NCI-H187 (cell line): ENCODE data around the gene INF2.
"Not testable (repeated sequence)": the region's sequence is repeated elsewhere in the genome, so short reads cannot be mapped to it uniquely, and the experiment has no call there.

Experiments
- DNase-seq, 2 experiments: peaks; one replicate each; lab custom pipeline; 2025; lab: John Stamatoyannopoulos, UW

The INF2 gene

DNA sequence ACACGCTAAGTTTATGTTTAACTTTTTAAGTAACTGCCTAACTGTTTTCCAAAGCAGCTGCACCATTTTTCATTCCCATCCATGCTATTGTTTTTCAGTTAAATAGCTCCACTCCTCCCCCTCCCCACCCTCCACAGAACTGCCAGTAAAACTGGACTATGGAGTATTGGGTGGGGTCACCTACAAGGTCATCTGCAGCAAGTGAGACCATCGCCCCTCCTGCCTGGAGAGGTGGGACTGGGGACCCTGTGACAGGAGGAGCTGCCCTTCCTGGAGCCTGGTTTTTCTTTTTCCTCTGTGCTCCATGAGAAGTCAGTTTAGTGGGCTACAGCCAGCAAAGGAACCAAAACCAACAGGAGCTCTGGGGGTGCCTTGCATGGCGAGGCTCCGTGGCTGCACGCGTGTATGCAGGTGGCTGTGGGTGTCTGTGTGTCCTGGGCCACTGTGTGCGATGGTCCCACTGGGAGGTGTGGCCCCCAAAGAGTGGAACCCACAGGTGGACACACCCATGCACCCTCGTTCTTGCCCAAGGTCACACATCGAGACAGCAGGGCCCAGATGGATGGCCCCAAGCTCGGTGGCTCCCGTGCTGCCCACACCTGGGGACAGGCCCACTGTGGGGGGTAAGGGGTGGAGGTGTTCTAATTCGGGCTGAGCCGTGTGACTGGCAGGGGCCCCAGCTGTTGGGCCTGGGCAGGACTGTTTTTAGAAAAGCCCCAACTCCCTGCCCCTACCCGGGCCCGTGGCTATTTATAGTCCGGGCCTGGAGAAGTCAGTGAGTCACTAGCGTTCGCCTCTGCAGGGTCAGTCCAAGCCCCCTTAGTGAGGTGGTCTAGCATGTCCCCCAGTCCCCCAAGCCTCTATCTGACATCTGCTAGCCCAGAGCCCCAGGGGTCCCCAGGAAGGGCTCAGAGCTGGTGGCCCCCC is 32.4 kb downstream of the INF2 start:
- no peak for DNase-seq

DNA sequence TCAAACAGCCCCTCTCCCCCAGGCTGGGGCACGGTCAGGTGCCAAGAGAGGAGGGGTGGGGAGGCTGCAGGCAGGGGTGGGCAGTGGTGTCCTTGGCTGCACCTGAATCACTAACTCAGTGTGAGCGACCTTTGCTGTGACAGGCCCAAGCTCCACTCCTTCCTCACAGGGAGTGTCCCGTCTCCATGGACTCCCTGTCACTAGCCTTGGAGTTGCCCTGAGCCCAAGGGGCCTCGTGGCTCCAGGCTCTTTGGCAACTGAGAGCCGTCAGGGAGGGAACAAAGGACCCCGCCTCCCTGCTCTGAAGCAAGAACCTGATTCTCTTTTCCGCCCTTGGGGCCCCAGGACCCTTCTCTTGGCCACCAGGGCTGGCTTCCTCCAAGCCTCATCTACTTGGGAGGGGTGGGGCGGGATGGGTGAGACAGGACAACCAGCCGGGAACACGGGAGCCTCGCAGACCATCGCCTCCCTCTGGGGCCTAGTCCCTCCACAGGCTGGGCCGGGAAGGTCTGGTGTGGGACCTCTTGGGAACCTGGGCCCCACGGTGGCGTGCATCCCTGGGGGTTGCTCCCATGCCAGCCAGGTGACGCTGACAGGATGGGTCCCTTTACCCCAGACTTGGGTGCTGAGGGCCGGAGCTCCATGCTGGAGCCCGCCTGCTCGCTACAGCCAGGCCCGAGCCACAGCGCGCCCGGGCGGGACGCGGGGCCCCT is 33.7 kb downstream of the INF2 start:
- DNase-seq: no peak

DNA sequence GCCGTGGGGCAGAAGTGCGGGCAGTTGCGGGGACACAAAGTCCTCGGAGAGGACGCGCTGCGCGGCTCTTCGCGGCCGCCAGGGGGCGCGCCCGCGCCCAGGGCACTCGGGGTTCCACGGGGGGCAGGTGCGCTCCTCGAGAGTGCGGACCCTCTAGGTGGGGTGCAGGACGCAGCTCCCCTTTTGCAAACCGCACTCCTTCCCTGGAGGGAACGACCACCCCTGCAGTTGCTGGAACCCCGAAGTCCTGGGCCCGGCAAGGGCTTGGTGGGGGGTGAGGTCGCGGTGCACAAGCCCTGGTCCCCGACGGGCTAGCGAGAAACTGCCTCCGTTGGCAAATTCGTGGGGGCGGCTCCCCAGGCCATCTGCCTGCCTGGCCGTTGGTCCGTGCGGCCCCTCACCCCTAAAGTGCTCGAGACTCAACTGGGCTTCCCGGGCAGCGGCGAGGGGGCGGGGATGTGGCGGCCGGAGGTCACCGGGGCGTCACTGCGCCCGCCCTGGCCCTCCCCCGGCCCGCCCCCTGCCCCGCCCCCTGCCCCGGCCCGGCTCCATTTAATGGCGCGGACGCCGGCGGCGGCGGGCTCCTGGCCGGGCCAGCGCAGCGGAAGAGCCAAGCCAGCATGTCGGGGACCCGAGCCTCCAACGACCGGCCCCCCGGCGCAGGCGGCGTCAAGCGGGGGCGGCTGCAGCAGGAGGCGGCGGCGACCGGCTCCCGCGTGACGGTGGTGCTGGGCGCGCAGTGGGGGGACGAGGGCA is 34.4 kb downstream of the INF2 start, which contains the start of gene ADSS1:
TSS of gene ADSS1 (plus strand) at position 579 of the 756 bp plus-strand sequence. CDS start at position 621, 42 bp downstream.
- no peak for DNase-seq

DNA sequence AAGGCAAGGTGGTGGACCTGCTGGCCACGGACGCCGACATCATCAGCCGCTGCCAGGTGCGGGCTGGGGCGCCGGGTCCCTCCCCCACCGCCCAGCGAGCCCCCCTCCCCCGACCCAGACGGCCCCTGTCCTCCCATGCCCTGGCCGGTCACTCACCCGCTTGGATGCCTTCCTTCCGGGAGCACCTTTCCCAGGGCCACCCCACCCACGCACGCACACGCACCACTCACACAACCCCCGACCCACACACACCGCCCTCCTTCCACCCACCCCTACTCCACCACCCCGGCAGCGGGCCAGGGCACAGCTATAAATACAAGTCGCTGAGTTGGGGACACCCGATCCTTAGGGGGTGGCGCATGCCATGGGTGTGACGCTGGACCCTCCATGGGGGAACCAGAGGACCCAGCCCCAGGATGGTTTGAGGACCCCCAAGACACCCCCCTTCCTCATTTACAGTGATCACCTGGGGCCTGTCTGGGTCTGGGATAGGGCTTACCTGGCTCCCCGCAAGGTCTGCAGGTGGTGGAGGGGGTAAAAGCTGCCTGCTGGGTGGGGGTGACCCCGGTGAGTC is 35.1 kb downstream of the INF2 start:
- peak in 1 of 2 experiments; percentile 3 for DNase-seq

DNA sequence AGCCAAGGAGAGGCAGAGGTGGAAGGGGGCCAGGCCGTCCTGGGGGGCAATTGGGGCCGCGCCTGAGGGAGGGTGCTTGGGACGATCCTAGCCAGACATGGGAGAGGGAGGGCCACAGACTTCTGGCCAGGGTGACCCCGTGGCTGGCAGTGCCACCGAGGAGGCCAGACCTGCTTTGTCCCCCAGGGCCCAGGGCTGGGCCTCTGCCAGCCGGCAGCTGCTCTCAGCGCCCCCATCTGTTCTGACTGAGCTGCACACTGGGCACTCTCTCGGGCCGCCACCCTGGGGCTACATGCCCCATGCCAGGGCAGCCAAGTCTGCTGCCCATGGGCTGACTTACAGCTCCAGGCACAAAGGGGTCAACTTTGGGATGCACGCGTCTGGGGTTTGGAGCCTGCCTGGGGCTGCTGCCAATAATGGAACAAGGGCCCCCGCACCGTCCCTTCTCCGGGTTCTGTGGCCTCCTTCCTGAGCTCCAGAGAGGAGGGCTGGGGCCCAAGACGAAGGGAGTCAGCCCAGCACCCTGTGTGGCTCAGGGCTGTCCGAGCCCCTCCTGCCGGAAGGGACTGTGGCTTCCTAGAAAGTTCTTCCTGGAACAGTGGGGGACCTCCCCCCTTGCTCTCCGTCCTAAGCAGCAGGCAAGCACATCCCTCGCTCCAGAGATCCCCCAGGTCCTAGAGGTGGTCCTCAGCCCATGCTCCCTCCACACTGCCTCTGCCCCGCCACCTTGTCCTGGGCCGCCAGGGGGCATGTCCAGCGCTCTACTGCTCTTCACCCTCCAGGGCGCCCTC is 35.8 kb downstream of the INF2 start:
- DNase-seq: no peak

DNA sequence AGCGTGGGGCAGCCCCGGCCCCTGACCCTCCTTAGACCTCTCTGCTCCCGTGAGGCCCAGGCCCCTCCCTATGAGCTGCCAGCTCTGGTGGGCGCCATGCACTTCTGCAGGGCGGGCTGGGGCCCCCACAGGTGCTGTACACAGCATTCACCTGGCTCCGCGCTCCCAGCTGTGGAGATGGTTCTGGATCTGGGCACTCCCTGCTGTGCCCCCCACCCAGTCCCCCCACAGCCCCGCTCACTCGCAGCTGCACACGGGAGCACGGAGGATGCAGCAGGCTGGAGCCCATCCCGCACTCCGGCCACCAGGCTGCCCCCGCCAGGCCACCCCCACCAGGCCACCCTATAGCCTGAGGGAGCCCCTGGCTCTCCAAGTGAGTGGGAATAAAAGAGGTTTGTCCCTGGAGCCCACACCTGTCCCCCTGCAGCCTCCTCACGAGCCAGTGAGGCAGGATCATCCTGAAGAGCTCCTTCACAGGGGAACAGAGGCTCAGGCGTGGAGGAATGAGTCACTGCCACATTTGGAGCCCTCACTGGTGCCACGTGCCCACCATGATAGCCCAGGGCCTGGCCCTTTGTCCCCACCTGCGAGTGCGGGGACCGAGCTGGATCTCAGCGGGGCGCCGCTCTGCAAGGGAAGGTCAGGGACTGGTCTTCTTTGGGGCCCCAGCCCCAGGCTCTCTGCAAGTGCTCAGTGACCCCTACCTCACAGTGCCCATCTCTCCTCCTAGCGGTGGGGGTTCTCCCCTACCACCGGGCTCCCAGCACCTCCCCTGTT is 36.5 kb downstream of the INF2 start:
- no peak for DNase-seq

DNA sequence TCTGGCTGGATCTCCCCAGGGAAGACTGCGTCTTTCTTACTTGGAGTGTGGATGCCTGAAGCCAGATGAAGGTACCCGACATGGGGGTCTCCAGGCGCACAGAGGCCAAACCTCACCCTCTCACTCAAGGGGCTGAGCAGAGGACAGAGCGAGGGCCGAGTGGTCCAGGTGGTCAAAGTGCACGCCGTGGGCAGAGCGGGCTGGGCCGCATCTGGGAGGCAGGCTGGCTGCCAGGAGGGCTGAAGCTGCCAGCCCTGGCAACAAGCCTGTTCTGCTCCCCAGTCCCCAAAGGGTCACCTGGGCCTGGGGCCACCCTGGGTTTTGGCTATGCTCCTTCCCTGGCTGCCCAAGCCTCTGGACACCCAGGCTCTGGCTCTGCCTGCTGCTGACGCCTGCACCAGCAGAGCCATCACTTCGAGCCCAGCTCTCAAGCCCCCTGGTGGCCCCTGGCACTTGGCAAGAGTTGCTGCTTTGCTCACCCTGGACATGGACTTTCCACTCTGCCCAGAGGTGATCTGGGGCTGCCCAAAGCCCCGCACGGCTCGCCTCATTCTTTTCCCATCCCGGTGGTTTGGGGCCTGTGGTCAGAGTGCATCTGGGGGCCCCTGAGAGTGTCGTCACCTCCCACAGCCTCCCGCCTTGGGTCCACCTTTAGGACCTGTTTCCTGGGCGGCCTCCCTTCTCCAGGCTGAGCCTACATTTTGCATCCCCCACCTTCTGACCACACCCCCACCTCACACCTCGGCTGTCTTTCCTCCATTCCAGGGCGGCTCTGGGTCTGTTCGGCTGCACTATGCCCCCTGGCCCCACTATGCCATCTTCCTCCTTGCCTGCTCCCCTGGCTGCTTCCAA is 37.4 kb downstream of the INF2 start:
- DNase-seq: no peak

DNA sequence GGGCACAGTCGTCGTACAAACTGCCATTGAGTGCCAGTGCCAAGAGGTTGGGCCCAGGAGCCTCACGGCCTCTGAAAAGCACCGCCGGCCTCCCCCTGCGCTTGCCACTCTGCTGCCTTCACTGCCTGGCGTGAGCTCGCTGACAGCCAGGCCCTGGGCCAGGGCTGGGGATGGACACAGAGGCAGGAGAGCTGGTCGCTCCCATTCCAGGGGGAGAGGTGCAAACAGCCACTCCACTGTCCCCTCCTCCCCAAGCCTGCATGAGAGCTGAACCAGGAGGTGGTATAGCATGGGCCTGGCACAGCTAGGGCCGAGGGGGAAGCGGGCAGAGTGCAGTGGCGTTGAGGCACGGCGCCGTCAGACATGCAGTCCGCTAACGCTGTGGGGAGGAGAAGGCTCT is 39.2 kb downstream of the INF2 start:
- no peak for DNase-seq

DNA sequence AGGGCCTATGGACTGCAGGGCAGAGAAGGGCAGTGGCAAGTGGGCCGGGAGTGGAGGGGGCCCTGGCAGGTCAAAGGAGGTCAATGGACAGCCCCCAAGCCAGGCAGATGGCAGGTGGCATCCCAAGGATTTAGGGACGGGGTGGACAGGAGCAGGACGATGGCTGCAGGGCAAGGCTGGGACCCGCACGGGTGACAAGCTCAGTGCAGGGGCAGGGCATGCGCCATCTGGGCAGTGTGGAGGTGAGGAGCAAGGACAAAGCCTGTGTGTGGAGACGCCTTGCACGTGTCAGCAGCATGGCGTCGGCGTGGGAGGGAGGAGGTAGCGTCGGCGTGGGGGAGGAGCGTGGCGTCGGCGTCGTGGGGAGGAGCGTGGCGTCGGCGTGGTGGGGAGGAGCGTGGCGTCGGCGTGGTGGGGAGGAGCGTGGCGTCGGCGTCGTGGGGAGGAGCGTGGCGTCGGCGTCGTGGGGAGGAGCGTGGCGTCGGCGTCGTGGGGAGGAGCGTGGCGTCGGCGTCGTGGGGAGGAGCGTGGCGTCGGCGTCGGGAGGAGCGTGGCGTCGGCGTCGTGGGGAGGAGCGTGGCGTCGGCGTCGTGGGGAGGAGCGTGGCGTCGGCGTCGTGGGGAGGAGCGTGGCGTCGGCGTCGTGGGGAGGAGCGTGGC is 39.9 kb downstream of the INF2 start:
- DNase-seq: not testable (repeated sequence)

DNA sequence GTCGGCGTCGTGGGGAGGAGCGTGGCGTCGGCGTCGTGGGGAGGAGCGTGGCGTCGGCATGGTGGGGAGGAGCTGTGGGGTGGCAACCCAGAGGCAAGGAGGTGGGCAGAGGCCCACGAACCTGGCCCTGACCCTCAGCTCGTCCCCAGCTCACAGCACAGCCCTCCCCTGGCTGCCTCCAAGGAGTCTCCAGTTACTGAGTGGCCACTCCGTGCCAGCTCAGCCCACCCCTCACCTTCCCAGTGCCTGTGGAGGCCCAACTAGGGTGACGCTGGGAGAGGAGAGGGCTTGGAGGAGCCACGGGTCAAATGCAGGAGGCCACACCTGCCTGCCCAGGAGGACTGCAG is 40.4 kb downstream of the INF2 start:
- DNase-seq: no peak

DNA sequence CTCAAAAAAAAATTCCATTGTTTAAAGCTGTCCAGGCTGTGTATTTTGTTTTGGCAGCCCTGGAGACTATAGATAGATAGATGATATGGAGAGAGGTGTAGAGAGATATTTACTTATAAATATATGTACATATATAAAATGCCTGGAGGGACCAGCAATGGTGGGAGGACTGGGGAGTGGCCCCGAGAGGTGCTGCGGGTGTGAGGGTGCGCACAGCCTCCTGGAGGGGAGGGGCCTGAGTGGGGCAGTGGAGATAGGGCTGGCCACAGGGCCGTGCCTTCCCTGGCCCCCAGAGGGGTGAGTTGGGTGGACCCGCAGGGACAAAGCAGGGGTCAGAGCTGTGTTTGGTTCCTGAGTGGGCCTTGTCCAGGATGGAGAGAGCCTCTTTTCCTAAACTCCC is 41.1 kb downstream of the INF2 start:
- no peak for DNase-seq

DNA sequence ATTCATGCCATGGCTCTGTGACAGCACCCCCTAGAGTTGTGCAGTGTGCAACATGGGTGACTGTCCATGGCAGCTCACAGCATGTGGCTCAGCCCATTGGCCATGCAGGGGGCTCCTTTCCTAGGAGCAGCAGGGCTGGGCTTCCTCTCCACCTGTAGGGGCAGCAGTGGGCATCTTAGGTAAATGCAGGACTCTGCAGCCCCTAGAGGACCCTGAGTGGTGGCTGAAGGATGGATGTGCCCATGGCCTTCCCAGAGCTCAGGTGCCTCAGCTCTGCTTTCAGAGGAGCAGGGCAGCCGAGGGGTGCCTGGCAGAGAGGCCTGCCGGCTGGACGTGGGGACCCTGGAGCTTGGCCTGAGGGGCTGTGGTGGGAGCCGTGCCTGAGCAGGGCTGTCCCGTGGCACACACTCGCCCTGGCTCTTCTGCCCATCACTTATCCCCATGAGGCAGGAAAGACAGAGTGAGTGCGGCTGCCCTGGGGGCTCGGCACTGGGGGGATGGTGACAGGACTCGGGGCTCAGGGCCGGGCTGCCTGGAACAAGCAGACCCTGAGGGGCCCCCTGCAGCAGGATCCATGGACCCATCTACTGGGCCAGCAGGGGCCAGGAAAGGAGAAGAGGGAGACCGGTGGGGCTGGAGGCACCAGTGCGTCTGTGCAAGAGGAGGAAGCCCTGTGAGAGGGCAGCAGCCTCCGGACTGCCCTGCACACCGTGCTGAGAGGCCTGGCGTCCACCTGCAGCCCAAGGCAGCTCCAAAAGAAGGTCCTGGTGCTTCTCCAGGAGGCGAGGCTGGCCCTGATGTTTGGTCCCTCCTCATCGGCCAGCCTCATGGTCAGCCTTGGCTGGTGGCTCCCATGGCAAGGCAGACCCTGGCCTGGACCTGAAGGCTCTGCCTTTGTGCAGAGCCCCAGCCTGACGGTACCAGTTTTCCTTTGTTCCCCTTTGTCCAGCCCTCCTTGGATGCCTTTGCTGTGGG is 42.2 kb downstream of the INF2 start:
- DNase-seq: no peak

DNA sequence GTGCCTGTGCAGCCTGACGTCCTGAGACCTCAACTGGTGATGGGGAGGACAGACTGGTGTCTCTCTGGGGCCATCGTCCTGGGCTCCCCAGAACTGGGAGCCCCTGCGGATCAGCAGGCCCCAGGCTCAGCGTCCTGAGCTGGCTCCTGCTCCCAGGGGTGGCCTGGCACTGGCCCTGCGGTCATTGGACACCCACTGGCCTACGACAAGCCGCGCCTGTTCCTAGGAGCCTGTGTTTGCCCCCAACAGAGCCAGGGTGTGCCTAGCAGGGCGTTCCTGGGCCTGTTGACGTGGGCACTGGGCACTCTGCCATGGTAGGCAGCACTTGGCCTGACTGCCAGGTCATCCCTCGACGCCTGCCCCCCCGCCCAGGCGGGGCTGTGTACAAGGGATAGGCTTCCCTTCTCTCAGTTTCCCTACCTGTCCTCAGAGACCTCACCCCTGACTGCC is 43.0 kb downstream of the INF2 start:
- DNase-seq: no peak

DNA sequence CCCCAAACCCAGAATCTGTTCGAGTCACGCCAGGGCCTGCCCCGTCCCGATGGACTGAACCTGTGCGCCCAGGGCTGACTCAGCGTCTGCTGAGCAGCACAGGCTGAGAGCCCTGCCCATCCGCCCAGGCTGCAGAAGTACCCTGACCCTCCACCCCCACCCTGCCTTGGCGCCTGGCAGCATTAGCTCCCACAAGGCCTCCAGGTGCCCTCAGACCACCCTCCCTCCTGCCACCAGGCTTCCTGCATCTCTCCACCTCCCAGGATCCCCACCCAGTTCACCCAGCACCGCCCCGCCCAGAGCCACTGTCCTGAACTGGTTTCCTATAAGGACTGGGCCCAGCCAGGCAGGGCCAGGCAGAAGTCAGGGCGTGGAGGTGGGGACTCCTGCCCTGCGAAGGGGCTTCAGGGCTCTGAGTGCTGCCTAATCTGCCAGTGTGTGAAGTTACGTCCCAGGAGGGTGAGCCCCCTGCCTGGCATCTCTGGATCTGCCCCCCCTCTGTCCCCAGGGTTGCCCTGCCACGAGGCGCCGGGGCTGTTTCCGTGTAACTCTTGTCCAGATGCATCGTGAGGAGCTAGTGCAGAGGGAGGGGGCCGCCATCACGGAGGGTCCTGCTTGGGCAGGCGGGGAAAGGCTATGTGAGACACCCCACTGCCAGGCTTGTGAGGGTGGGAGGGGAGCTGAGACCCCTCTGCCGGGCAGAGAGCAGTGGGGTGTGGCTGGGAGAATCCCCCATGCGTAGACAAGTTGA is 43.7 kb downstream of the INF2 start:
- no peak for DNase-seq

DNA sequence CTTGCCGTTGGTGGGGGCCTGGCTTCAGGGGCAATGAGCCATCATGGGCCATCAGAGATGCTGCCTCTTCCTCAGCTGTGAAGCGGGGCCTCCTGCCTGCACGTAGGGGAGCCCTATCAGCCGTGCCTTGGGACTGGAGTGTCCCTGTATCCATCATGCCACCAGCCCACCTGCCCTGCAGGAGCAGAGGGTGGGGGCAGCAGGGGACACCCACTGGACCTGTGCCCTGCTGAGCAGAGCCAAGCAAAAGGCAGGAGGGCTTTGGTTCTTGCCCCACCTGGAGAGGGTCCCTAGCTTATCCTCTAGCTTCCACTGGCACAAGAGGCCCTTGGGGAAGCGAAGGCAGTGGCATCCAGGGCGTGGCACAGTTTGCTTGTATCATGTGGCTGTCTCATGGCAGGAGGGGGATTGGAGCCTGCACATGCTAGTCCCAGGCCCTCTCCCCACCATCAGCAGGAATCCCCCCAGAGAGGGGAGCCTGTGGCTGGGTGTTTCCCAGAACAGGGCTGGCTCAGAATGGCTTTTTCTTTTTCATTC is 44.7 kb downstream of the INF2 start:
- no peak for DNase-seq

DNA sequence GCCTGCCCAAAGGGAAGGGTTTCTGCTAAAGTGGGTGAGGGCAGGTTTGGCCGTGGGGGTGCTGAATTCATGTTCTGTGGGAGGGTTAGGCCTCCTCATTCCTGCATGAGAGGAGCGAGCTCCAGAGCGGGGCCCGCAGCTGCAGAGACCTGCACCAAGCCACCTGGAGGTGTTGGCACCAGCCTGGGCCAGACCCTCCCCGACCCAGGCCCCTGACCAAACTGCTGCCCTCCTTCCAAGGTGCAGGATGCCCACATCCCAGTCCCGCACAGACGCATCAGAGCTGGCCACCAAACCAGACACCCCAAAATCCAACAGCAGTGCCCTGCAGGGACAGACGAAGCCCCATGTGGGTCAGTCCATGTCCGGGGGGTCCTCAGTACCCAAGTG is 45.2 kb downstream of the INF2 start:
- no peak for DNase-seq
